ENCODE data around the gene OLA1. TPM values are rescaled to one million over a fixed set of nuclear protein-coding genes. Genes with fewer than 3 reads are reported as not detected.

Gene OLA1
- 125 and 144 TPM in 2 replicates for total RNA-seq

GRCh38 chr2:174248187-174248997, at the start of gene OLA1:
TSS of gene OLA1 (minus strand) at chr2:174248532. CDS start at chr2:174246815, 1,717 bp downstream.

Other genes with a start within 250 kb of the OLA1 start
- gene SP9, start 86.4 kb upstream of the OLA1 start, total RNA-seq: not detected in 2 replicates
- 18.5 and 35.9 TPM in 2 replicates for gene SCRN3, start 147.2 kb upstream of the OLA1 start, total RNA-seq
- gene GPR155, start 238.5 kb upstream of the OLA1 start, total RNA-seq: 1.7 and 3.7 TPM in 2 replicates

All from nasal cavity respiratory epithelium epithelial cell of viscerocranial mucosa (primary cell).